Aorta (tissue), 5 donors: ENCODE results near the gene NRCAM. TPM values are rescaled to one million over a fixed set of nuclear protein-coding genes. Genes with fewer than 3 reads are reported as not detected.

ENCODE experiments used
- ATAC-seq: fragments of 200-7000 bp; cut with Tn5 transposase; one replicate; pipeline ENCODE4 v1.9.1; 2022; ENCODE audit warnings: moderate library complexity; ENCODE audit not compliant: low FRiP score
- DNase-seq, 2 donors: peaks; one replicate each; pipeline ENCODE4 v3.0.0-alpha.2; 2020
- H3K27ac ChIP-seq, 2 donors: one replicate each; pipeline ENCODE4 v1.5.1; 2013; ENCODE audit warnings: low read length in 2 of 2, mild to moderate bottlenecking in 2 of 2, moderate library complexity in 2 of 2, control low read depth in 1 of 2, inconsistent platforms in 1 of 2, low read depth in 1 of 2
- H3K27me3 ChIP-seq, 2 donors: one replicate each; pipeline ENCODE4 v1.6.1; 2013; ENCODE audit warnings: control low read depth in 1 of 2, low read length in 1 of 2, mild to moderate bottlenecking in 1 of 2, moderate library complexity in 1 of 2; ENCODE audit not compliant: insufficient read depth in 2 of 2, control insufficient read depth in 1 of 2
- H3K36me3 ChIP-seq, 2 donors: one replicate each; pipeline ENCODE4 v1.6.1; 2013; ENCODE audit warnings: control low read depth in 1 of 2, low read length in 1 of 2, mild to moderate bottlenecking in 1 of 2; ENCODE audit not compliant: insufficient read depth in 2 of 2, control insufficient read depth in 1 of 2
- H3K4me1 ChIP-seq, 2 donors: one replicate each; pipeline ENCODE4 v1.6.1; 2013; ENCODE audit warnings: low read length in 2 of 2, control low read depth in 1 of 2, mild to moderate bottlenecking in 1 of 2, moderate library complexity in 1 of 2; ENCODE audit not compliant: insufficient read depth in 2 of 2, control insufficient read depth in 1 of 2
- H3K4me3 ChIP-seq, 2 donors: one replicate each; pipeline ENCODE4 v1.5.1; 2013; ENCODE audit warnings: low read length in 2 of 2, control low read depth in 1 of 2, mild to moderate bottlenecking in 1 of 2
- H3K9me3 ChIP-seq: one replicate; pipeline ENCODE4 v1.6.1; 2013; ENCODE audit warnings: mild to moderate bottlenecking, low read length; ENCODE audit not compliant: control insufficient read depth
- WGBS, 2 donors: extraction: QIAGEN DNeasy Blood & Tissue Kit; methylation state at CpG; one replicate each; pipeline ENCODE4 v1.1.7; 2013; 5-methylcytosine and 5-hydroxymethylcytosine counted together
- intact Hi-C, 2 donors: fragments of 100-400 bp; cut with DNase I; formaldehyde crosslinking; loops; one replicate each; pipeline versions ENCODE4 v1.14.2 to v1.15.0; 2022
- polyA plus RNA-seq, 2 donors: library from polyadenylated mRNA; stranded (reverse); fragments of 200-250 nt; gene quantifications; one replicate each; pipeline ENCODE4 v1.2.3, GENCODE V29; 2013
- total RNA-seq, 2 donors: library from RNA; stranded (reverse); fragmentation: NEBNext Ultra II Directional; extraction: Animal tissue kit (Norgen Biotek cat#: 25700); gene quantifications; one replicate each; pipeline ENCODE4 v1.2.1, GENCODE V29; 2021
- donor health status: healthy with polysubstance abuse.
- donor health status: Bipolar disorder and iron deficiency.
- donor health status: DM: no; HTN: no; CAD: no.
- donor health status: DM: no; HTN: no; CAD: no.
- donor health status: DM: yes; HTN: yes; CAD: no.

The NRCAM gene
- total and polyA plus RNA-seq, 4 donors, result under 0.01 to 1.8 (median 0.76) TPM

DNA sequence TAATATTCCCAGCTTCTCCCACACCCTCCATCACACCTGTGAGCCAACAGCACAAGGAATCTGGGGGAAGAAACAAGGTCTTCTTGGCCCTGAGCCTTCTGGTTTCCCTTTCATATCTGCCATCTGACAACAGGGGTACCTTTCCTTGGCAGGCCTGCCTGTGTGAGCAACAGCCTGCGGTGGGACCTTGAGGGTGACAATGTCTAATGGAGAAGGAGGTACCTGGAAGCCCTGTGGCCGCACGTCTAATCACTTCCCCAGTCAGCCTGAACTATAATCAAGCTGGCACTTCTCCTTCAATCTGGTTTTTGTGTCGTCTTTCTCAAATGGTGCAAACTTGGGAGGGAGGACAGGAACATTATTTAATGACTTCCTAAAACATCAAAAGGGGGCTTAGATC, 41.2 kb downstream of the NRCAM start:
- H3K9me3 ChIP-seq, result no peaks in the 10 kb centered on the region
- no peak overlapping the region for H3K4me3 ChIP-seq
- peaks cover 0 to 3% of the 10 kb centered on the region in 2 donors for H3K27me3 ChIP-seq
- WGBS, 2 donors, result 89 to 94% methylated on average over 4 of the region's 4 CpGs
- DNase-seq (no peak), ATAC-seq (no peak)
- intact Hi-C loops, result no loop called here
- no peaks in the 10 kb centered on the region for H3K36me3 ChIP-seq
- no peaks in the 10 kb centered on the region for H3K4me1 ChIP-seq
- no peak overlapping the region for H3K27ac ChIP-seq

DNA sequence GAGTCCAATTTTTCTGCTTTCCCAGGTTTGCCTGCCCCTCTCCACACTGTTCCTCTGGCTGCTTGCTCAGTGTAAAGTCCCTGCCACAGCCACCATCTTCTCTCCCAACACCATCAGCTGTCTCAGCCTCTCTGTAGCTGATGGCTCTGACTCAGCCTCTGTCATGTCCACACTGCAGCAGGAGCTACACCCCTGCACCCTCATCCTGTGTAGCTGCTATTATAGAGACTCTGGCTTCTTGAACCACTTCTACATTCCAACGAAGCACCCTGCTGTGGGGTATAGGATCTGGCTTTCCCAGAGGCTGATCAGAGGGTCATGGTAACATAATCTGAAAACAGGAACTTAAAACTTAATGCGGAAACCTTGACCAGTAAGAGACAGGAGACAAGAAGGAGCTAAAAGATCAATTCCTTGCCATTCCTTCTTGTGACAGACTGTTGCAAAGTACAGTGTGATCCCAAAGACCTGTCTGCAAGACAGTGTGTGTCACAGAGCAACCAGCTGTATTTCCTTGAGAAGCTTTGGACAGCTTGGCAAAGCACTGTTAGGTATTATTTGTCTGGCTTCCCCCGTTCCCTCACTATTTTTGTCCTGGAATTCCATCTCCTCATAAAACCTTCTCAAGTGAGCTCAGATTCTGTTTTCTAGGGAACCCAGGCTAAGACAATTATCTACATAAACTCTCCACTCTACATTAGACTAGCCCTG, 42.3 kb downstream of the NRCAM start:
- DNase-seq (no peak), ATAC-seq (no peak)
- H3K27me3 ChIP-seq, result peaks cover 0 to 3% of the 10 kb centered on the region in 2 donors
- H3K4me3 ChIP-seq, result no peak overlapping the region
- WGBS, 2 donors, result 45 to 49% methylated on average over 3 of the region's 3 CpGs
- no peaks in the 10 kb centered on the region for H3K36me3 ChIP-seq
- intact Hi-C loops, result no loop called here
- H3K9me3 ChIP-seq, result no peaks in the 10 kb centered on the region
- H3K4me1 ChIP-seq, result no peaks in the 10 kb centered on the region
- no peak overlapping the region for H3K27ac ChIP-seq

DNA sequence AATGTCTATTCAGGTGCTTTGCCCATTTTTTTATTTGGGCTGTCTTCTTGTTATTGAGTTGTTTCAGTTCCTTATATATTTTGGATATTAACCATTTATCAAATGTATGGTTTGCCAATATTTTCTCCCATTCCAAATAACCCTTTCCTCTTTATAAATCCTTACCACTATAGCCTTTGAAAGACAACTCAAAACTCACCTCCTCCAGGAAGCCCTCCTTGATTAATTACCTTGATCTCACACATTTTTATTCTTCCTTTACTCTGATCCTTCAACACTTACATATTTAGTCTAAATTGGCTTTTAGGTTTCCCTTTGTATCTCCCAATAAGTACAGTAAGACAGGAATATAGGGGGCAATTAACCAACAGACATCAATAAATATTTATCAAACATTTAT, 42.9 kb downstream of the NRCAM start:
- no peaks in the 10 kb centered on the region for H3K4me1 ChIP-seq
- H3K36me3 ChIP-seq, result no peaks in the 10 kb centered on the region
- ATAC-seq, result no peak
- intact Hi-C loops, result no loop called here
- DNase-seq, result no peak
- no peaks in the 10 kb centered on the region for H3K9me3 ChIP-seq
- H3K27me3 ChIP-seq, result peaks cover 0 to 3% of the 10 kb centered on the region in 2 donors
- no peak overlapping the region for H3K4me3 ChIP-seq
- no peak overlapping the region for H3K27ac ChIP-seq

DNA sequence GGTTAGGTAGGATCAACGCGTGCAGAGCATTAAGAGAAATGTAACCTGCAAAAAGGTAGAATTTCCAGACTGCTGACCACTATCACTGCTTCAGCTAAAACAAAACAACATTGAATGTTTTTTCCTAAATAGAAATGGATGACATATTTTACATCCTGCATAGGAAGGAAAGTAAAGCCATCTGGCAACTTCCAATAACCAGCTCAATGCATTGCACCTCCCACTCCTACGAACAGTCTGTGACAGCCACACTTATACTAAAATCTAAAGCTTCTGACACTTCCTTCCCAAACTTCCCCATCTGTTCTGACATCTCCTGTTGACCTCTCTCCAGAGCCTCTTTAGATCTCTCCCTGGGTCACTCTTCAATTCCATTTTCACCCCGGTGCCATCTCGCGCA, 47.1 kb downstream of the NRCAM start:
- no peak overlapping the region for H3K27ac ChIP-seq
- H3K4me1 ChIP-seq, result peaks cover 0 to 1% of the 10 kb centered on the region in 2 donors
- DNase-seq (no peak), ATAC-seq (no peak)
- intact Hi-C loops, result no loop called here
- H3K27me3 ChIP-seq, result no peaks in the 10 kb centered on the region
- 95 to 96% methylated on average over 6 of the region's 6 CpGs for whole genome bisulfite sequencing, 2 donors
- H3K9me3 ChIP-seq, result no peaks in the 10 kb centered on the region
- no peaks in the 10 kb centered on the region for H3K36me3 ChIP-seq
- no peak overlapping the region for H3K4me3 ChIP-seq

DNA sequence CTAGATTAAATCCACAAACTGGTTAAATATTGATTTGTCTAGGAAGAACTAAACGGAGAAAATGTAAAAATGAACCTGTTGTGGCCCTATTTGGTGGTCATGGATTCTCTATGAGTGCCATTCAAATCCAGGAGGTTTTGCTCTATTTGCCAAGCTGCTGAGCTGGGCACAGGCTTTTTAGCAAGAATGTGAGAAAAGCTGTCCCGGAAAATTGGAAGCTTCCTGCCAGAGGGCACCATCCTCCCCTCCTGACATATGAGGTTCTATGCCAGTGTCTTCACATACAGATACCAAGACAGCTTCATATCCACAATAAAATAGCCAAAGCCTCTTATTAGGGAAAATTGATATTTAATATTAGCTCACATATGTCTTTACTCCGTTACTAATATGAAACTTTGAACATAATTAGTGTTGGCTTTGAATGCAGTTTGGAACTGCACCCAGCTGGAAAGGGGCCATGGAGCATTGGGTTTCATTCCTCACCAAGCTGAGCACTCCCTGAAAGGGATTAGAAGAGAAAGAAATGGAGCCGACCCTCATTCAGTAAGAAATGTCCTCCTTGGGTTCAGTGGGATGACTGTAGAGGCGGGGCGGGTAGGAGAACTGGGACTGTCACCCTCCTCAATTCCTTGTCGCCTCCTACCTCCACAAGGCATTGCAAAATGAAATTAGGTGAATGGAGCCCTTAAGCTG, 47.8 kb downstream of the NRCAM start:
- intact Hi-C loops, result no loop called here
- 48 to 56% methylated on average over 7 of the region's 7 CpGs for WGBS, 2 donors

DNA sequence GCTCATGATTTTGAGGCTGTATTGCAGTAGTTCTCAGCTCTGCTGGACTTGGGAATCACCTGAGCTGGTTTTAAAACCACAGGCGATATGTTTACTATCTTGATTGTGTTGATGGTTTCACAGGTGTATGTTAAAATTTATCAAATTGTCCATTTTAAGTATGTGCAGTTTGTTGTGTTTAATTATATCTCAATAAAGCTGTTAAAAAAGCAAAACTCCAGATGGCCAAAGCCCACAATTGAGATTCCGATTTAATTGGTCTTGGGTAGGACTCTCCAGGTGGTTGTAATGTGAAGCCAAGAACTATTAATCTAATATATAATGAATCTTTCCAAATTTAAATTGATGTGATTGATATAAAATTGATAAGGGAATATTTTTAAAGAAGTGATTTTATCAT, 48.6 kb downstream of the NRCAM start:
- 91 to 92% methylated on average over 2 of the region's 2 CpGs for WGBS, 2 donors
- H3K36me3 ChIP-seq, result no peaks in the 10 kb centered on the region
- H3K27me3 ChIP-seq, result no peaks in the 10 kb centered on the region
- H3K4me3 ChIP-seq, result no peak overlapping the region
- intact Hi-C loops, result no loop called here
- ATAC-seq, result no peak
- no peak for DNase-seq
- peaks cover 0 to 1% of the 10 kb centered on the region in 2 donors for H3K4me1 ChIP-seq
- H3K27ac ChIP-seq, result no peak overlapping the region
- H3K9me3 ChIP-seq, result no peaks in the 10 kb centered on the region

More for the DNA sequence above, 47.8 kb downstream of the NRCAM start:
- Histone ChIP-seq H3K36me3 (no peaks in the 10 kb centered on the region), H3K4me3 (no peak overlapping the region), H3K27me3 (no peaks in the 10 kb centered on the region), H3K9me3 (no peaks in the 10 kb centered on the region), H3K4me1 (peaks cover 0 to 1% of the 10 kb centered on the region in 2 donors), H3K27ac (no peak overlapping the region)
- DNase-seq, result no peak
- ATAC-seq, result no peak

DNA sequence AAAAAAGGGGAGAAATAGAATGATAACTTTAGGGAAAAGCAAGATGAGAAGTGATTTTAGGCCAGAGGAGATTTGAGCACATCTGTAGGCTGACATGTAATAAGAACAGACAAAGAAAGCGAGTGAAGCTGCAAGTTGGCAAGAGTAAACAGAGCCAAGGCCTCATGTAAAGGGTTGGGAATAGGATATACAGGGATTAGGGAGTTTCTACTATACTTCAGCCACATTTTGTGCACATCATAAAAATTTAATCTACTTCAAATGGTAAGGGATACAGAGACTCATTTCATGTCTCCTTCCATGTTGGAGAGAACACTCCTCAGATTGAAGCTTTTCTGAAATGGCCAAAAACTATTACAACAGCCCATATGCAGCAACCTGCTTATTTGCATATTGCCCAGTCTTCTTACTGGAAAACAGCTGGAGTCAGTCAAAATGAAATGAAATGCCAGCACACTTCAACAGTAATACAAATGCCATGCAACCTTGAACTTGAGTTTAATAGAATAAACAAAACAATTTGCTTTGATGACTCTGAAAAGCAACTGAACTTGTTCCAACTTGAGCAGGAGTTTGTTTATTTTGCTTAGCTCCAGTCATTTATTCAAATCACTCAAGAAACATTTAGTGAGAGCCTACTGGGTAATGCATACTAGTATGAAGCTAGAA, 49.9 kb downstream of the NRCAM start:
- ATAC-seq, result no peak
- no peak overlapping the region for H3K4me3 ChIP-seq

DNA sequence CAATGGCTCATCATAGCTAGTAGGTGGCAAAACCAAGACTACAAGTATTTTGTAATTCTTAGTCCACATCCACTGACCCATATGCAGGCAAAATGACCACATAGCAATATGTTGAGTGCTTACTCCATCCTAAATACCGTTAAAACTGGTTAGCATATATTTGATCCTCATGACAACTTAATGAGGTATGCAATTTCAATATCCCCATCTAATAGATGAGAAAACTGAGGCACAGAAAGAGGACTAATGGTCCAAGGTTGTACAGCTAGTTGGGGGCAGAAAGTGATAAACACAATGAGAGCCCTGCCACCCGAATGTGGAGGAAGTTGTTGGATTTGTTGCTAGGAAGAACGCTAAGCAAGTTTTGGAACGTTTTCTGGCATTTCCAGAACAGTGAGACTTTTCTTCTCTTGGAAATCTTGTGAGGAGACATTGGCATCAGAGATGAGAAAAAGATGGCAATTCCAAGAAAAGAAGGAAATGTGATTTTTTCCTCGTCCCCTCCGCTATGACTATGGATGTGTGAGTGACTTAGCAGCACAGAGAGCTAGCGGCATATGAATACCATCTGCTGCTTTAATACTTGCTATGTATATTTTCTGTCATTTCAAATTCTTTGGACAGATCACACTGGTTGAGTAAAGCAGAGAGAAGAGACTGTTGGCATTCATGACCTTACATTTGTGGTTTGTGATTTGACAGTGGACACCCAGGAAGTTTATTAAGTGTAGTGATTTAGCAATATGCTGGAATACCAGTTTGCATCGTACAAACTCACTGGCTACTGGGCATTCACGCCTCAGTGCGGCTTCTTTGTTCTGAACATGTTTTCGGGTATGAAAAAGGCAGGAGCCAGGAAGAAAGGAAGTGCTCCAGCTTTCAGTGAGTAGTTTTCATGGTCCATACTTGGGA, 51.5 kb downstream of the NRCAM start:
- Histone ChIP-seq H3K4me3 (no peak overlapping the region), H3K27me3 (peaks cover 0 to 1% of the 10 kb centered on the region in 2 donors), H3K9me3 (no peaks in the 10 kb centered on the region), H3K36me3 (no peaks in the 10 kb centered on the region), H3K27ac (no peak overlapping the region), H3K4me1 (peaks cover 0 to 1% of the 10 kb centered on the region in 2 donors)
- ATAC-seq (no peak), DNase-seq (no peak)
- intact Hi-C loops, result no loop called here
- 89 to 90% methylated on average over 11 of the region's 11 CpGs for WGBS, 2 donors

More for the DNA sequence above, 49.9 kb downstream of the NRCAM start:
- no peaks in the 10 kb centered on the region for H3K36me3 ChIP-seq
- H3K27ac ChIP-seq, result no peak overlapping the region
- H3K27me3 ChIP-seq, result no peaks in the 10 kb centered on the region
- peaks cover 0 to 1% of the 10 kb centered on the region in 2 donors for H3K4me1 ChIP-seq
- 91 to 97% methylated on average over 1 of the region's 1 CpG for WGBS, 2 donors
- no peaks in the 10 kb centered on the region for H3K9me3 ChIP-seq
- DNase-seq, result no peak
- intact Hi-C loops, result no loop called here
